ENCODE data around the gene FBXO31.
"Not testable (repeated sequence)": the region's sequence is repeated elsewhere in the genome, so short reads cannot be mapped to it uniquely, and the experiment has no call there.

The FBXO31 gene

GRCh38 chr16:87382023-87382785 is 1.4 kb downstream of the FBXO31 start:
- peak in 1 of 3 experiments; percentile 50 for DNase-seq

- DNase-seq: no peak
These were observed 2.7 kb downstream of the FBXO31 start for GRCh38 chr16:87380881-87381280.

- no peak for DNase-seq
These were observed 3.2 kb downstream of the FBXO31 start for GRCh38 chr16:87380403-87380802.

- not testable (repeated sequence) for DNase-seq
These were observed 4.2 kb downstream of the FBXO31 start for GRCh38 chr16:87379312-87379752.

- DNase-seq: no peak
These were observed 6.9 kb downstream of the FBXO31 start for GRCh38 chr16:87376660-87377059.

GRCh38 chr16:87375426-87376135 is 8.0 kb downstream of the FBXO31 start:
- DNase-seq: no peak

GRCh38 chr16:87374313-87374712 is 9.3 kb downstream of the FBXO31 start:
- no peak for DNase-seq

- DNase-seq: no peak
These were observed 11.3 kb downstream of the FBXO31 start for GRCh38 chr16:87372305-87372704.

- no peak for DNase-seq
These were observed 12.2 kb downstream of the FBXO31 start for GRCh38 chr16:87371261-87371866.

GRCh38 chr16:87369796-87370719 is 13.5 kb downstream of the FBXO31 start:
- DNase-seq: no peak

- no peak for DNase-seq
These were observed 14.3 kb downstream of the FBXO31 start for GRCh38 chr16:87369117-87369765.

GRCh38 chr16:87368029-87368770 is 15.4 kb downstream of the FBXO31 start:
- DNase-seq: no peak

GRCh38 chr16:87367529-87367928 is 16.0 kb downstream of the FBXO31 start:
- no peak for DNase-seq

GRCh38 chr16:87366930-87367329 is 16.6 kb downstream of the FBXO31 start:
- no peak for DNase-seq

- DNase-seq: no peak
These were observed 17.3 kb downstream of the FBXO31 start for GRCh38 chr16:87366288-87366687.

- DNase-seq: no peak
These were observed 18.4 kb downstream of the FBXO31 start for GRCh38 chr16:87365021-87365713.

- peak in 2 of 3 experiments; percentile 20 to 62 for DNase-seq
These were observed 19.7 kb downstream of the FBXO31 start for GRCh38 chr16:87363771-87364455.

- DNase-seq: not testable (repeated sequence)
These were observed 20.6 kb downstream of the FBXO31 start for GRCh38 chr16:87362828-87363559.

GRCh38 chr16:87361916-87362619 is 21.5 kb downstream of the FBXO31 start:
- no peak for DNase-seq
